HG03558 (cell line): Measurements from ENCODE around the gene ZNF524.

Experiments
- ATAC-seq: cut with Tn5 transposase; IDR thresholded peaks from one replicate; pipeline ENCODE4 v1.9.1; 2021; ENCODE audit warnings: moderate number of reproducible peaks; ENCODE audit not compliant: unreplicated experiment; ENCODE audit errors: extremely low read depth

The ZNF524 gene

DNA sequence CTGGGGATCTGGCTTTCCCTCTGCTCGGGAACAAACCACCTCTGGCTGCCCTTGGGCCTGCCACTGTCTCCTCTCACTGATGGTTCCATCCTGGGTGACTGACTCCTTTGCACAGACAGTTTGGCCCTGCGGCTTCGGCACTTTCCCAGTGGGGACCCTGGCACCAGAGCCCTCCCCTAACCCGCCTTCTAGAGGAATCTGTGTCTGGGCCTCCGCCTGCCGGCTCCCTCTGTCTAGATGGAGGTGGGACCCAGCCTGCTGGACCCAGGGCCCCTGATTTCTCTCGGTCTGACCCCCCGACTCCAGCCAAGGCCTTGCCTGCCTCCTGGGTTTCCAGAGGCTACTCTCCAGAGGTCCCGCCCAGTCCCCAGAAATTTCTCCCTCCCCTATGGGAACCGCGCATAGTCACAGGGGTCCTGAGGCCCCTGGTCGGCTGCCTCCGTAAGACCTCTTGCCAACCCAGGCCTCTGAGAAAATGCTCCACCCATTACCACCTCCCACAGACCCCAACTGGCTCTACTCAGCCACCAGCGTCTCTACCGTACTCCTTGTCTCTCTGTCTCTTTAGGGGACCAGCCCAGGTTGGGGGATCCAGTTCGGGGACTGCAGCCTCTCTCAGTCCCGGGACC is 50.6 kb downstream of the ZNF524 start:
- ATAC-seq: no peak

DNA sequence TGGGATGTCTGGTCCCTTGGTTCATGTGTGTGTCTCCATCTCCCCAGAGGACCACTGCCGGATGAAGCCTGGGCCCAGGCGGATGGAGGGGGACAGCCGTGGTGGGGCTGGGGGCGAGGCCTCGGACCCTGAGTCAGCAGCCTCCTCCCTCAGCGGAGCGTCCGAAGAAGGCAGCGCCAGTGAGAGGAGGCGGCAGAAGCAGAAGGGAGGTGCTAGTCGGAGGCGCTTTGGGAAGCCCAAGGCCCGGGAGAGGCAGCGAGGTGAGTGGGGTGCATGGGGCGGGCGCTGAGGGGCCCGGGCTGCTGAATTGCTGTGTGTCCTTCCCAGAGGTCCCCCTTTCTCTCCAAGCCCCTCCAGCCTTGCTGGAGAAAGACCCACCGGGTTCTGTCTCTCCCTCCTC is 51.1 kb downstream of the ZNF524 start:
- no peak for ATAC-seq

DNA sequence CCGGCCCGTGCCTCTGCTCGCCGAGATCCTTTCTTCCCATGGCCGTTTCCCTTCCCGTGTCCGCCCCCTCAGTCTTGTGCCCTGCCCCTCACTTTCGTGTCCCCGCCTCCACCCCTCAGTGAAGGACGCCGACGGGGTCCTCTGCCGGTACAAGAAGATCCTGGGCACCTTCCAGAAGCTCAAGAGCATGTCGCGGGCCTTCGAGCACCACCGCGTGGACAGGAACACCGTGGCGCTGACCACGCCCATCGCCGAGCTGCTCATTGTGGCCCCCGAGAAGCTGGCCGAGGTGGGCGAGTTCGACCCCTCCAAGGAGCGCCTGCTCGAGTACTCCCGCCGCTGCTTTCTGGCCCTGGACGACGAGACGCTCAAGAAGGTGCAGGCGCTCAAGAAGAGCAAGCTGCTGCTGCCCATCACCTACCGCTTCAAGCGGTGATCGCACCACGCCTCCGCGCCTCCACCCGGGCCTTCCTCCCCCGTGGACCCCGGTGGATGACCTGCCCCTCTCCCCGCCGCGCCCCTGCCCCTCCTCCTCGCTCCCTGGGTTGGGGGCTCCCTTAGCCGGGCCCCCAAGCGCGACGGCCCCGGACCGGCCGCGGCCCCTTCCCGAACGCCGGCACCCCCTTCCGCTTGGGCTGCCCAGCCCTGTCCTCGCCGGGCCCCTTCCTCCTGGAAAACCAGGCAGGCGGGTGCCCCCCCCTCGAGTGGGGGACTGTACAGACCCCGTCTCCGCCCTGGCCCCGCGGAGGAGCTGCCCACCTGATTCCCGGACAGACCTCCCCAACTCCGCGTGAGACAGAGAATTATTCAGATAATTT is 52.4 kb downstream of the ZNF524 start:
- ATAC-seq: no peak
